IMR-90 (cell line): ENCODE measurements around the gene KCNJ16. TPM values are rescaled to one million over a fixed set of nuclear protein-coding genes. Genes with fewer than 3 reads are reported as not detected.

ENCODE experiments used
- ATAC-seq: fragments of 200-7000 bp; cut with Tn5 transposase; 2 replicates; pipeline ENCODE4 v1.9.1; 2020; ENCODE audit warnings: low read depth, mild to moderate bottlenecking, moderate library complexity
- BruUV-seq: library from RNA; stranded (reverse); fragments of 400-500 nt; replicated peaks from 2 replicates; lab custom pipeline; 2021; lab: Mats Ljungman, UMichigan
- CTCF ChIA-PET: fragments of 300-600 bp; formaldehyde crosslinking; extraction: SDS; loops from one replicate; lab custom pipeline; 2021; ENCODE audit warnings: antibody characterized with exemption; lab: Yijun Ruan, JAX
- POLR2A ChIA-PET: fragments of 300-600 bp; sonication (Branson Sonifier 250); formaldehyde crosslinking; loops from one replicate; lab custom pipeline; 2022; ENCODE audit warnings: antibody characterized with exemption; ENCODE audit not compliant: unreplicated experiment; lab: Charles Lee
- DNase-seq: peaks from one replicate; pipeline ENCODE4 v3.0.0; 2013
- H2AFZ ChIP-seq: replicated peaks from 2 replicates; pipeline ENCODE3; 2013; ENCODE audit warnings: low read length, mild to moderate bottlenecking; ENCODE audit not compliant: poor library complexity
- H2AK5ac ChIP-seq: 2 replicates; pipeline ENCODE4 v1.6.1; 2013; ENCODE audit warnings: low read depth, low read length, inconsistent platforms
- H2AK9ac ChIP-seq: replicated peaks from 2 replicates; pipeline ENCODE3; 2013; ENCODE audit warnings: mild to moderate bottlenecking, low read depth, low read length, moderate library complexity; ENCODE audit not compliant: poor library complexity
- H2BK120ac ChIP-seq: 2 replicates; pipeline ENCODE4 v1.6.1; 2013; ENCODE audit warnings: low read depth, low read length, inconsistent platforms
- H2BK15ac ChIP-seq: 3 replicates; pipeline ENCODE4 v1.6.1; 2013; ENCODE audit warnings: low read depth, low read length, inconsistent platforms
- H2BK20ac ChIP-seq: 2 replicates; pipeline ENCODE4 v1.6.1; 2013; ENCODE audit warnings: low read depth, mild to moderate bottlenecking, inconsistent platforms, low read length, moderate library complexity
- H2BK5ac ChIP-seq: 2 replicates; pipeline ENCODE4 v1.6.1; 2013; ENCODE audit warnings: mild to moderate bottlenecking, low read depth, low read length, inconsistent platforms; ENCODE audit not compliant: poor library complexity, severe bottlenecking
- H3K14ac ChIP-seq: replicated peaks from 2 replicates; pipeline ENCODE4 v1.6.1; 2013; ENCODE audit warnings: low read depth, low read length, inconsistent platforms
- H3K18ac ChIP-seq: 2 replicates; pipeline ENCODE4 v1.6.1; 2013; ENCODE audit warnings: low read depth, low read length, control low read depth
- H3K23ac ChIP-seq: 2 replicates; pipeline ENCODE4 v1.6.1; 2013; ENCODE audit warnings: low read depth, low read length, inconsistent platforms
- H3K27ac ChIP-seq: 2 replicates; pipeline ENCODE4 v1.5.1; 2013; ENCODE audit warnings: mild to moderate bottlenecking, control low read depth, low read length; ENCODE audit not compliant: insufficient read depth
- H3K27me3 ChIP-seq: 2 replicates; pipeline ENCODE4 v1.6.1; 2013; ENCODE audit warnings: low read length; ENCODE audit not compliant: control insufficient read depth, insufficient read depth
- H3K36me3 ChIP-seq: 2 replicates; pipeline ENCODE4 v1.6.1; 2013; ENCODE audit warnings: low read length, mixed read lengths; ENCODE audit not compliant: control insufficient read depth, insufficient read depth
- H3K4ac ChIP-seq: 2 replicates; pipeline ENCODE4 v1.6.1; 2013; ENCODE audit warnings: low read depth, low read length, inconsistent platforms
- H3K4me1 ChIP-seq: 2 replicates; pipeline ENCODE4 v1.6.1; 2013; ENCODE audit warnings: low read length, mixed read lengths; ENCODE audit not compliant: control insufficient read depth, insufficient read depth
- H3K4me2 ChIP-seq: 2 replicates; pipeline ENCODE4 v1.6.1; 2013; ENCODE audit warnings: low read depth, mild to moderate bottlenecking, control low read depth, low read length, moderate library complexity
- H3K4me3 ChIP-seq: 2 replicates; pipeline ENCODE4 v1.5.1; 2013; ENCODE audit warnings: low read depth, mild to moderate bottlenecking, control low read depth, low read length, moderate library complexity; ENCODE audit not compliant: insufficient read depth
- H3K56ac ChIP-seq: 2 replicates; pipeline ENCODE4 v1.6.1; 2013; ENCODE audit warnings: low read length, inconsistent platforms; ENCODE audit not compliant: insufficient read depth; ENCODE audit errors: extremely low read depth
- H3K79me1 ChIP-seq, 2 experiments: 2 replicates each; pipeline ENCODE4 v1.6.1; 2013; ENCODE audit warnings: low read length in 2 of 2, inconsistent platforms in 1 of 2, low read depth in 1 of 2
- H3K9ac ChIP-seq: 2 replicates; pipeline ENCODE4 v1.6.1; 2013; ENCODE audit warnings: low read depth, low read length, control low read depth
- H3K9me1 ChIP-seq: 2 replicates; pipeline ENCODE4 v1.6.1; 2013; ENCODE audit warnings: low read length, inconsistent platforms; ENCODE audit not compliant: insufficient read depth
- H3K9me3 ChIP-seq: 2 replicates; pipeline ENCODE4 v1.6.1; 2013; ENCODE audit warnings: low read length; ENCODE audit not compliant: control insufficient read depth, insufficient read depth
- H4K20me1 ChIP-seq: 2 replicates; pipeline ENCODE4 v1.6.1; 2013; ENCODE audit warnings: low read length, inconsistent platforms; ENCODE audit not compliant: insufficient read depth
- H4K5ac ChIP-seq: 2 replicates; pipeline ENCODE4 v1.6.1; 2013; ENCODE audit warnings: mild to moderate bottlenecking, low read depth, low read length, control low read depth
- H4K8ac ChIP-seq, 2 experiments: 2 replicates each; pipeline ENCODE4 v1.6.1; 2013; ENCODE audit warnings: low read depth in 2 of 2, low read length in 2 of 2, control low read depth in 1 of 2, inconsistent platforms in 1 of 2
- H4K91ac ChIP-seq: 2 replicates; pipeline ENCODE4 v1.6.1; 2013; ENCODE audit warnings: low read depth, low read length, inconsistent platforms; ENCODE audit not compliant: insufficient read depth
- CEBPB ChIP-seq: IDR thresholded peaks from 2 replicates; pipeline ENCODE4 v1.6.1; 2012; ENCODE audit warnings: low read depth, low read length, improper control_type of control experiment
- CHD1 ChIP-seq: IDR thresholded peaks from 2 replicates; pipeline ENCODE4 v1.6.1; 2012; ENCODE audit warnings: low read depth, low read length, improper control_type of control experiment
- FOS ChIP-seq: fragments of 150-350 bp; IDR thresholded peaks from 2 replicates; pipeline ENCODE4 v1.6.1; 2016; ENCODE audit warnings: low read depth, low read length
- MAZ ChIP-seq: IDR thresholded peaks from 2 replicates; pipeline ENCODE4 v1.6.1; 2012; ENCODE audit warnings: low read depth, mild to moderate bottlenecking, low read length, improper control_type of control experiment, moderate library complexity, borderline replicate concordance
- NFE2L2 ChIP-seq: fragments of 150-350 bp; IDR thresholded peaks from 2 replicates; pipeline ENCODE4 v1.6.1; 2016; ENCODE audit warnings: low read depth, mild to moderate bottlenecking, low read length
- POLR2A ChIP-seq: IDR thresholded peaks from 2 replicates; pipeline ENCODE4 v1.6.1; 2012; ENCODE audit warnings: mild to moderate bottlenecking, low read depth, low read length
- RCOR1 ChIP-seq: IDR thresholded peaks from 2 replicates; pipeline ENCODE4 v1.6.1; 2012; ENCODE audit warnings: mild to moderate bottlenecking, low read length, improper control_type of control experiment; ENCODE audit not compliant: insufficient replicate concordance
- SMC3 ChIP-seq: fragments of 150-350 bp; IDR thresholded peaks from 2 replicates; pipeline ENCODE4 v1.6.1; 2016; ENCODE audit warnings: low read depth, mild to moderate bottlenecking, antibody characterized with exemption, low read length, moderate library complexity
- WGBS, 2 experiments: methylation state at CpG; one replicate each; pipeline versions ENCODE4 v1.1.5 to v1.1.7; 2013; ENCODE audit warnings: missing lambda C conversion rate in 2 of 2; ENCODE audit not compliant: insufficient read length in 1 of 2; ENCODE audit errors: extremely low coverage in 2 of 2; 5-methylcytosine and 5-hydroxymethylcytosine counted together
- dilution Hi-C: fragments of 300-500 bp; cut with HindIII; formaldehyde crosslinking; loops from one replicate; pipeline ENCODE4 v1.14.3; 2018; ENCODE audit warnings: low sequenced_read_pairs; ENCODE audit not compliant: unreplicated experiment
- in situ Hi-C: fragments of 300-500 bp; cut with MboI; formaldehyde crosslinking; loops from 3 replicates; pipeline ENCODE4 v1.14.3; 2019; ENCODE audit warnings: low sequenced_read_pairs, inconsistent platforms, mixed read lengths
- intact Hi-C: fragments of 100-400 bp; cut with micrococcal nuclease; formaldehyde crosslinking; loops from 2 replicates; pipeline ENCODE4 v1.10.0; 2022
- polyA plus RNA-seq, 3 experiments: library from polyadenylated mRNA; depleted of rRNA; stranded (reverse); fragments of >200 nt; gene quantifications; 2 replicates each; pipeline ENCODE4 v1.2.3, GENCODE V29; 2012; ENCODE audit warnings: low replicate concordance in 1 of 3
- total RNA-seq: library from RNA; depleted of rRNA; stranded (reverse); fragments of >200 nt; gene quantifications from 2 replicates; pipeline ENCODE4 v1.2.3, GENCODE V29; 2012

The KCNJ16 gene
- total and polyA plus RNA-seq, 2 of the 4 experiments (the other 2 are of a cell fraction), result not detected

DNA sequence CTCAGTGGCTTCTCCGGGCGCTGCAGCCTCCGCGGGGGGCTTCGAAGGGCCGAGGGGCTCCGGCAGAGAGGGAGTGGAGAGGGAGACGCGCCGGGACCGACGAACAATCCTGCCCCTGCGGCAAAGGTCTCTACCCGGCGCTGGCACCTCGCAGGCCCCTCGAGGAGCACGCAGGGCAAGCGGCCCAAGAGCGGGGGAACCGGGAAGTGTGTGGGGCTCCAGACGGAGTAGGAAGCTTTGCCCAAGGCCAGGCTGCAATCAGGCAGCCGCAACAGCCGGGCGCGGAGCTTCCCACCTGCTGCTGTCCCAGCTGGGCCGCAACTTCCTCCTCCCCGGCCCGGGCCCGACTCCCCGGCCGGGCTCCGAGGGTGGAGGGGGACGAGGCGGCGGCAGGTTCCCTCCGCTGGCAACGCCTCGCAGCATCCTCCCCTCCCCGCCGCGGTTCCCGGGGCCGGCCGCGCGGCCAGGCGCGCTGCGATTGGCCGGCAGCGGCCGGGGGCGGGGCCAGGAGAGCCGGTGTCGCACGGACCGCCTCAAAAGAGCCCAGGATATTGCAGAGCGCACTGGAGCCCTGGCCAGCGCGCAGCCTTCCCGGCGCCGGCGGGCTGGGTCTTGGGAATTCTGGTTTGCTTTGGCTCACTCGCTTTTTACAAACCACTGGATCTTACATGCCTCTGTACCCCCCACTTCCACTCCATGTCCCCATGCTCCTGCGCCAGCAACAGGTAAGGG, 94.1 kb downstream of the KCNJ16 start, which contains the start of gene KCNJ2:
Gene KCNJ2, plus strand, starts transcription at position 556 of the 732 bp plus-strand sequence. CDS start 5,508 bp downstream, outside the sequence.
- Histone ChIP-seq H3K79me1 (no peaks in the 10 kb centered on the region), H3K4me2 (peak within 1 kb of the TSS; percentile 84), H3K4me1 (no peaks in the 10 kb centered on the region), H4K8ac (peak within 1 kb of the TSS; percentile 2 to 37; a peak in 1 of 4 replicates), H3K36me3 (no peaks in the 10 kb centered on the region), H3K27me3 (no peaks in the 10 kb centered on the region), H3K56ac (0 out of 2 replicates have a peak within 1 kb of the TSS, but pooled peaks have one; percentile 22), H4K20me1 (no peaks in the 10 kb centered on the region), H2AK9ac (peak within 1 kb of the TSS; percentile 18), H3K9me3 (no peaks in the 10 kb centered on the region), H3K27ac (peak within 1 kb of the TSS; percentile 75), H3K9ac (peak within 1 kb of the TSS; percentile 85), H2BK120ac (peak within 1 kb of the TSS; percentile 41), H3K4me3 (peak within 1 kb of the TSS; percentile 73), H3K23ac (peak within 1 kb of the TSS; percentile 29; the same call in 1 of the 2 replicates), H2BK15ac (peak within 1 kb of the TSS; percentile 3; the same call in 1 of the 3 replicates), H2AFZ (peak within 1 kb of the TSS; percentile 86), H2BK5ac (no peak within 1 kb of the TSS), H4K5ac (peak within 1 kb of the TSS; percentile 3; the same call in 1 of the 2 replicates), H3K18ac (peak within 1 kb of the TSS; percentile 17; the same call in 1 of the 2 replicates), H3K4ac (peak within 1 kb of the TSS; percentile 13; the same call in 1 of the 2 replicates), H2AK5ac (no peak within 1 kb of the TSS), H2BK20ac (no peak within 1 kb of the TSS), H4K91ac (no peak within 1 kb of the TSS), H3K14ac (peak within 1 kb of the TSS; percentile 47), H3K9me1 (no peaks in the 10 kb centered on the region)
- in situ Hi-C loops, result loop anchor here (10.0 kb wide), 1 partner anchor 386 kb away; no protein-coding TSS in a partner anchor
- peak; percentile 94 for ATAC-seq
- 0% methylated on average over 30 of the region's 67 CpGs; no CpG with 5 or more reads in 1 of the 2 experiments for WGBS, 2 experiments
- intact Hi-C loops, result loop anchor here (1.0 to 5.0 kb wide), 8 partner anchors 238 to 842 kb away; partner anchors contain the start of gene ABCA5
- peak; percentile 79 for DNase-seq
- ChIA-PET POLR2A (no interaction called here), CTCF (interaction anchor here (0.6 to 1.5 kb wide), 2 partner anchors 581 to 986 kb away, joined by 4 read pairs; no protein-coding TSS in a partner anchor)
- no TSS peak for BruUV-seq
- TF ChIP-seq POLR2A, result peak; percentile 66; the same call in 1 of the 2 replicates
- TF ChIP-seq FOS, result no peak
- TF ChIP-seq MAZ, result peak; percentile 75; the same call in 1 of the 2 replicates
- TF ChIP-seq CEBPB, result no peak
- no peak for TF ChIP-seq SMC3
- no peak for TF ChIP-seq NFE2L2
- TF ChIP-seq RCOR1, result peak; percentile 70
- no peak for TF ChIP-seq CHD1
- dilution Hi-C loops, result no loop called here
